Measurements from ENCODE around the gene PAK4.

- TF ChIP-seq CTCF (IDR thresholded peaks at IDR 0.05) = no peak
- TF ChIP-seq EP300 (IDR thresholded peaks at IDR 0.05) = no peak
- no peak for TF ChIP-seq POLR2AphosphoS5 (IDR thresholded peaks at IDR 0.05)
Measured at GRCh38 chr19:39217094-39217493, 91.5 kb downstream of the PAK4 start.
